NCI-H774 (cell line): ENCODE data around the gene MOB2.

Source experiments
- DNase-seq: peaks from one replicate; lab custom pipeline; 2025; lab: John Stamatoyannopoulos, UW

The MOB2 gene

DNA sequence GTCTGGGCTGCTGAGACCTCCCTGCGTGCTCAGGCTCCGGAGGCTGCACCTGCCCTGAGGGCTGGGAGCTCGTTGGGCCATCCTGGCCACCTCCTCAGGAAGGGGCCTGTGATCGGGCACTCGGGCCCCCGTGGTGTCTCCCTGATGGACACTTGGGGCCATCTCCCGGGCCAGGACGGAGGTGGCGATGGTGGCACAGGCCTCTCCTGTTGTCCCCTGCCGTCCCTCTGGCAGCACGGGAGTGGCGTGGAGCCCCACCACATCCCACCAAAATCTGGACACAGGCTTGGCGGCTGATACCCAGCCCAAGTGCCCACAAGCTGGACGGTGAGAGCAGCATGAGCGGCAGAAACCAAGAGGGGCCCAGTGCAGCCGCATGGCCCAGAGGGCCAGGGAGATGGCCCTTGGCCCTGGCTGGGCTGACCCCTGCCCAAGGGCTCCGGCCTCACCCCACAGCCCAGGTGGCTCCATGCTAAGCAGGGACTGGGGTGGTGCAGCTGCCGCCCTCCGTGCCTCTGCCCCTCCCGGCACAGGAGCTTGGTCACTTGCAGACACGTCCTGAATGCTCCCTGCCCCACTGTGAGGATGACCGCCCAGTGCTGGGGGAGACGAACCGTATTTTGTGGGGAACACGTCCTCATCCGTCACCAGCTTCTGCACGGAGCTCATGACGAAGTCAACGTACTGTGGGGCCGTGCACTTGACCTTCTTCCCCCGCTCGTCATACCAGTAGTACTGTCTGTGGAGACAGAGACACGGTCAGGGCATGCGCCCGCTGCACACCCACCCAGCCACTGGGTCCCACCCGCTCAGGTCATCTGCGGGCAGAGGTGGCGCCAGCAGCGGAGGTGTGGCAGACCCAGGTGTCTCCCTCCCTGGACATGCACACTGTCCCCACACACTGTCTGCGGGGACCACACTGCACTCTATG is 15.6 kb downstream of the MOB2 start:
- no peak for DNase-seq

DNA sequence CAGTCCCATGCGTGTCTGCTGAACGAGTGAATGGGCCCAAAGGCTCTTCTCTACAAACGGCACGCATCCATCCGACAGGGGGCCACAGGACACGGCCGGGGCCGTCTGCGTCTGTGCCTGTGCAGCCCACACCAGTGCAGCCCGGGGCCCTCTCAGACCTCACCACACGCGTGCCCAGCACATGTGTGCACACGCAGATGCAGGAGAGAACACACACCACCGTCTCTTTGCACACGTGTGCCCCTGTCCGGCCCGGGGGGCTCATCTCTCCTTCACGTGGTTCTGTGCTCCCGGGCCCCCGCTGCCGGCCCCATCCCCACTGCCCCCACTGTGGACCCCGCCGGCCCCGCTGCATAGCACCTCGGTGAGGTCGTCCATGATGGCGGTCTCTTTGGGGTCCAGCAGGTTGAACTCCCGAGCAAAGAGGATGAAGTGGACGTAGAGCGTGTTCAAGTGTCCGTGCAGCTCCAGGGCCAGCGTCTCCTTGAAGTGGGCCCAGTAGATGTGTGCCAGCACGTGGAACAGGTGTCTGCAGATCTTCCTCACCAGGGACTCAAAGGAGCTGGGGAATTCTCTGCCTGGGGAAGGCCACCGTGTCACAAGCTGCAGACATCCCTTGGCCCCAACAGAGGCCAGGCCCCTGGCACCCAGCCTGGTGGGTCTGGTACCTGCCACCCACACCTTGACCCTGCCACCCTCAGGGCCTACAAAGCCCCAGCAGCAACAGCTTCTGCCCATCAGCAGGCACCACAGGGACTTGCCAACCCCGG is 16.5 kb downstream of the MOB2 start:
- DNase-seq = no peak

DNA sequence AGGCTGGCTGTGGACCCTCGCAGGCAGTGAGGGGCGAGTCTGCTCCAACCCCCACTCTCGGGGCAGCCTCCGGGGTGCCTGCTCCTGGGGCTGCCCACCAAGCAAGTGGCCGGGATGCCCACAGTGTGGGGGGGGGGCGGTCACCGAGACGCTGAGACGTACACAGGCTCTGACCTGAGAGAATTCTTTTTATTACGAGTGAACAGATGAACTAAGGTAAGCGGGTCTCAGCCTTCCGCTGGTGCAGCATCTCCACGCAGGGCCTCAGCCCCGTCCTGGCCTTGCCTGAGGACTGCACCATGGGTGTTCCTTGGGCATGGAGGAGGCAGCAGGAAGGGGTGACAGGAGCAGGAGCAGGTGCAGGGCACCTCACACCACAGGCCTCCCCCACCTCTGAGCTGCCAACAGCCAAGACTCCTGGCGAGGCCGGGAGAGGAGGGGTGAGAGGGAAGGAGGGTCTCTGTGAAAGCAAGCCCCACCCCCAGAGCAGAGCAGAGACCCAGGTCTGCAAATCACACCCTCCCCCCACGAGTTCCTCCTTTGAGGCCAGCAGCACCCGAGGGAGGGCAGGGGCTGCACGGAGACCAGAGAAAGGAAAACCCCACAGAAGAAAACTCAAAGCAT is 17.2 kb downstream of the MOB2 start:
- no peak for DNase-seq

DNA sequence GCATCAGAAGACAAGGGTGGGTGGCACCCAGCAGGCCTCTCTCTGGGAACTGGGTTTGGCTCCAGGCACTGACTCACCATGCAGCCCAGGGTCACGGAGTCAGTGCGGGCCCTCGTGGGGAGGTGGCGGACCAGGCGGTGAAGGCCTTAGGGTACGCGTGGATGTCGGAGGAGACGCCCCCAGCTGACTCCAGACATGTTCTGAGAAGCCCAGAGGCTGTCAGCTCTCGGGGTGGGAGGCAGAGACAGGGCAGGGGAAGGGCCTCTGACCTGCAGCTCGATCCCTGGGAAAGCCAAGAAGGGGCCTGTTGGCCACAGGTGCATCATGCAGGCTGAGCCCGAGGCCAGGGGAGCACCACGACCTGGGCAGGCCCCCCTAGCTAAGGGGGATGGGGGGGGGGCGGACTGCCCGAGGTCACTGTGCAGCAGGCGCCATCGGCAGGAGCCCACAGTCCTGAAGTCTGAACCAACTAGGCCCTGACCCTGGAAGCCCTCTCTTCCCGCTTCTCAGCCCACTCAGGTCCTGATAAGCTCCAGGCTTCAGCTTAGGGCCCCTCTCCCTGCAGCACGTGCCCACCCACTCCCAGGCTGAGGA is 18.0 kb downstream of the MOB2 start:
- DNase-seq = no peak

DNA sequence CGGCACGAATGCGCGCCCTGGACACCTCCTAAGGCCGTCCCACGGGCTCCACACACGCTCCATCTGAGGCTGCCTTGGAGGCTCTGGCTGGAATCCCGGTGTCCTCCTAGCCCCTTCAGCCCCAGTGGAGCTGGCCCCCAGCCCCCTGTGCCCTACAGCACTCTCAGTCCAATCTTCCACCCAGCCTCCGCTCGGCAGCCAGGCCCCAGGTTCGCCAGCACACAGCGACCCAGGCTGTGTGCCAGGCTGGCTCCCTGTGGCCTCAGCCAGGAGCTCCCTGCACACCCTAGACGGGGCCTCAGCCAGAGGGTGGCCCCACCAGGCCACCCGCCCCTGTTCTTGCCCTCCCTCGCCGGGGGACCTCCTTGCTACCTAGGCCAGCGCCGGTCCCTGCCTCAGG is 18.6 kb downstream of the MOB2 start:
- DNase-seq = no peak

DNA sequence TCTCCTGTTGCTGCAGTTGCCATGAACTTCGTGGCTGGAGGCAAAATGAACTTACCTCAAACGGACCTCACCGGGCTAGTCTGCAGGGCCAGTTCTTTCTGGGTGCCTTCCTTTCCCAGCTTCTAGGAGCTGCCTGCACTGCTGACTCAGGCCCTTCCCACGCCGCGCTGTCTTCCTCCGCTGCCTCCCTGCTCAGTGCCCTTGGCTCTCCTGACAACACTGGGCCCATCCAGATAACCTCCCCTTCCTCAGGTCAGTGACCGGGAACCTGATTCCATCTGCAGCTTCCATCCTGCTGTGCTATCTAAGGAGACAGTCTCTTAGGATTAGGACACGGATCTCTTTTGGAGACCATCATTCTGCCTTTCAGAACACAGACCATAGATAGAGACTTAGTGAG is 19.3 kb downstream of the MOB2 start:
- no peak for DNase-seq

DNA sequence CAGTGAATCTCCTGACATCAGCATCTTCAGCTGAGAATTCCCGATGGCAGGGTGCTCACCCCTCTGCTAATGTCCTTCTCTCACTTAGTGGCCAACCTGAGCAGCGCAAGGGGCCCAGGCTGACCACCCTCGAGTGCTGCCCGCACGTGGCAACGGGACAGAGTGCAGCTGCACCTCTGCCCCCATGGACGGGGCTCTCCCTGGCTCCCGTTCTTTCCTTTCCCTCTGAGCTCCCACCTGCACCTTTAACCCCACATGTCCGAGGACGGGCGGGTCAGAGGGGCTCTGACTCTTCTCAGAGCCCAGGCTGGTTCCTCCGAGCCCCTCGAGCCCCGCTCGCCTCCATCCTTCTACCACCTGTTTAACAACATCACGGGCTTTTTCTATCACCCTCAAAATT is 19.8 kb downstream of the MOB2 start:
- no peak for DNase-seq

DNA sequence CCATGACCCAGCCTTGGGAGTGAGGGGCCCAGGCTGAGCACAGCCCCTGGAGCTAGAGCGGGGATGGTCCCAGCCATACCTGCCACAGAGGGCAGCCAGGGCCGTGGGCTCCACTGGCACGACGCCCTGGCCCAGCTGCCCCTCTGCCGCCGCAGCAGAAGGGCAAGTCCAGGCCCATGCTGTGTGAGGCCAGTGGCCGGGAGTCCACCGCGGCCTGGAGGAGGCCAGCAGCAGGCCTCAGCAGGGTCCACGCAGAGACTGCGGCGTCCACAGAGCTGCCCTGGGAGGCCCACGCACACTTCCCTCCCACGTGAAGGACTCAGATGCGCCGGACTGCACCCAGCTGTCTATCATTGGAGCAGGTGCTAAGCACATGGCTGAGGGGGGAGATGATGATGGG is 23.5 kb downstream of the MOB2 start:
- no peak for DNase-seq

DNA sequence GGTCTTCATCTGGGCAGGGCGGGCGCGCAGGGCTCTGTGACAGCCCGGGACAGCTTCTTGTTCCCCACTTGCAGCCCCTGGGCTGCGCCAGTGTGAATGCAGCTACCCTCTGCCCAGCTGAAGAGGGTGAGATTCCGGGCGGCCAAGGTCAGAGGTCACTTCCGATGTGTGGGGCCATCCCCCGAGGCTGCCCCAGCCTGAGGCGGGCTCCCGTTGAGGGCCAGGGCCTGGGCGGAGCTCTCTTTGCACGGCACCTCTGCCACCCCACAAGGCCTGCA is 23.9 kb downstream of the MOB2 start:
- no peak for DNase-seq

DNA sequence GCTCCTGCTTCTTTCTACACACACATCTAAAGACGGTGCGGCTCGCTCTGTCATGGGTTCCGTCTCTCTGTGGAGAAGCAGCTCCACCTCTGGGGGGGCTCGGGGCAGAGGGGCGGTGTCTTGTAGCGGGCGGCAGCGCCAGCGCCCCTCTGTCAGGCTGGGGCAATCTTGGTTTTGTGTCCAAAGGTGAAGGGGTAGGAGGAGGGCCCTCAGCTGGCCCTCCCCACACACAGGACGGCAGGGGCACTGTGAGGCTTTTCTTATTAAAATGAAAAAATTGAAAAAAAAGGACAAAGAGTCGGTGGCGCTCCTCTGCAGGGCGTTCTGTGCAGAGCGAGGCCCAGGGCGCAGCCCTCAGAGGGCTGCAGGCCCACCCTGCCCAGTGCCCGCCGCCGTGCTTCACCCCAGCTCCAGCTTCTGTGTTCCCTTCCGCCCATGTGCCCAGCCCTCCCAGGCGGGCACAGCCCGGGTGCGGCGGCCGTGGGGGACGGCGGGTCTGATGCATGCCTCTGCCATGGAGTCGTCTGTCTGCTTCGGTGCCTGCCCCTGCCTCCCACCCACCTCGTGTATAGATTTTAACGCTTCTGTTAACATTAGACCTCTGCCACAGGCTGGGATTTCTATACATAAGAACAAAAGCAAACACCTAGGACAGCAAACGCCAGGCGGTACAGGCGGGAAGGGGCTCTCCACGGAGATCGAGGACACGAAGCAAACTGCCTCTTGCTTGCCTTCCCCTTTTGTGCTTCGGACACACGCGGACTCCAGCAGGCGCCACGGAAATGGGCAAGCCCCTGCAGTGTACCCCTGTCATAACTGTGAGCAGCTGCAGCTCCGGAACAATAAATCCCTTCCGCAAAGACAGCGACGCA is 24.5 kb downstream of the MOB2 start:
- no peak for DNase-seq

DNA sequence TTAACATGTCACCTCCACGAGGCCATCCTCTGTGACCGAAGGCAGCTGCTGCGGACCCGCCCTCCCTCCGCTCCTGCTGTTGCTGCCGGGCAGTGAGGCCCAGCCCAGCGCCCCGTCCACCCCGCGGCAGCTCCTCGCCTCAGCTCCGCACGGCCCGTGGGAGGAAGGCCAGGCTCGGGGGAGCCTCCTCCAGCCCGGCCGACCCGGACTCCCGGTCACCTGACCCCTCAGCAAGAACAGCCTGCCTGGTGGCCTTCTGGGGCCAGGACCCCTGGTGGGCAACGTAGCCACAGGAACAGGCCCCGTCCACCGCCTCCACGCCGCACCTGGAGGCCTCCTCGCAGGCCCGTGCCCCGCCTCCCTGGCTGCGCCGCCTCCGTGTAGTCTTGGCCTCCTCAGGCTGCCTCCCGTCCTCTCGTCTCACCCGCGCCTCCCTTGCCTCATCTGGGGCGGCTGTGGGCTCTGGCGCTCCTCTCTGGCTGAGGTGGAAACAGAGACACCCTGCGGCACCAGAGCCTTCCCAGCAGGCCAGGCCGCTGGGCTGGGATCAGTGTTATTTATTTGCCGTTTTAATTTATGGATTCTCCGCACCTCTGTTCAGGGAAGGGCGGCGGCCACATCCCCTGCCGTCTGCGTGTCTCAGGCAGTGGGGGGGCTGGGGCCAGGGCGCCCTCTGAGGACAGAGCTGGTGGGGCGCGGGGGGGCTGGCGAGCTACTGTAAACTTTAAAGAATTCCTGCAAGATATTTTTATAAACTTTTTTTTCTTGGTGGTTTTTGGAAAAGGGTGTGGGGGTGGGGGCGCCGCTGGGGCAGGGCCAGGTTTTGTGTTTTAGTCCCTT is 25.4 kb downstream of the MOB2 start:
- no peak for DNase-seq

DNA sequence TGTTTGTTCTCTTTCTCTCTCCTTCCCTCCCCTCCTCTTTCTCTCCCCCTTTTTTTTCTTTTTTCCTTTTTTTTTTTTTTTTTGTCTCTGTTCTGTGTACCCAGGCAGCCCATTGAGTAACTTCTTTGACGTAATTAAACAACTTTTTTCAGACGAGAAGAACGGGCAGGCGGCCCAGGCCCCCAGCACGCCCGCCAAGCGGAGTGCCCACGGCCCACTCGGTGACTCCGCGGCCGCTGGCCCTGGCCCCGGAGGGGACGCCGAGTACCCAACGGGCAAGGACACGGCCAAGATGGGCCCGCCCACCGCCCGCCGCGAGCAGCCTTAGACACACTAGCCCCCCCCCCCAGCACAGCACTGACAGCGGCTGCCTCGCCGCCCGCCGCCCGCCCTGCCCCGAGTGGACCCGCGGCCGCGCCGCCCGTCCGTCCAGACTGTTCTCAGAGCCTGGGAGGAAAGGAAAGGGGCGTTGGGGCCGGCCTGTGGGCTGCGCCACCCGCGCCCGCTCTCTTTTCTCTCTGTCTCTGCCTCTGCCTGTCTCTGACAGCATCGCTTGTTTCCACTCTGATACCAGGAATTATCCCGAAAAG is 26.1 kb downstream of the MOB2 start:
- no peak for DNase-seq

DNA sequence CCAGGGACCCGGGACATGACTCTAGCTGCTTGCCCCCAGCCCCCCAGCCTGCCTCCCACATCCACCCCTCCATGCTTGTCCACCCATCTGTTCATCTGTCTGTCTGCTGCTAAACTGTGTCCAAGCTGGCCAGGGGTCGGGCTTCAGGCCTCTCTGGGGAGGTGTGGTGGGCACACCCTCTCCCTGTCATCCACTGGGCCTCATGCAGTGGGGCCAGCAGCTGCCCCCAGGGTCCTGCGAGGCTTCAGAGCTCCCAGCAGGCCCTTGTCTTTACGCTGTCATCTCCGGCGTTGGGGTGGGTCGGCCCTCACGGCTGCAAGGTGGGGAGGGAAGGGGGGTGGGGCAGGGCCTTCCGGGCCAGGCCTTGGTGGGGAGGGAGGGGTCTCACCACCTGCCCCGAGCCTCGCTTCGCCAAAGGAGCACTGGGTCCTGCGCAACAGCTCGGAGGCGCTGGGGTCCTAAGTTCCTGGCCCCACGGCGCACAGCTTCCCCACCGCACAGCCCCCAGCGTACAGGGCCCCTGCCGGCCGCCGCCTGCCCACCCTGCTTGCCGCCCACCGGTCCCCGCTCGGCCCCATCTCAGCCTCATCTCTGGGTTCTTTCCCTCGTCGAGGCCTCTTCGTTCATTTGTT is 26.7 kb downstream of the MOB2 start:
- no peak for DNase-seq

DNA sequence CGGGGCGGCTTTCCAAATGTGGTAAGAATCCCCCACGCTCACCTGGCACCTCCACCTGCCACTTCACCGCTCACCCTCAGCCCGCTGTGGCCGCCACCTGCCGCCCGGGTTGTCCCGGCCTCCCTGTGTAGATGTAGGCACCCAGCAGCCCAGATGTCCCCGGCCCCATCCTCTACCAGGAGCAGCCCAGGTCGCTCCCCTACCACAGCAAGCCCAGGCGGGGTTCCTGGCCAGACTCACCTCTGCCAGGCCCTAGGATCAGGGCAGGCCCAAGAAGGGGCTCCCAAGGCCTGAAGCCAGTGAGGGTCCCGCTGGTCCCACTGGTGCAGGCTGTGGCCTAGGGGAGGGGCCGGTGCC is 27.4 kb downstream of the MOB2 start:
- DNase-seq = no peak

DNA sequence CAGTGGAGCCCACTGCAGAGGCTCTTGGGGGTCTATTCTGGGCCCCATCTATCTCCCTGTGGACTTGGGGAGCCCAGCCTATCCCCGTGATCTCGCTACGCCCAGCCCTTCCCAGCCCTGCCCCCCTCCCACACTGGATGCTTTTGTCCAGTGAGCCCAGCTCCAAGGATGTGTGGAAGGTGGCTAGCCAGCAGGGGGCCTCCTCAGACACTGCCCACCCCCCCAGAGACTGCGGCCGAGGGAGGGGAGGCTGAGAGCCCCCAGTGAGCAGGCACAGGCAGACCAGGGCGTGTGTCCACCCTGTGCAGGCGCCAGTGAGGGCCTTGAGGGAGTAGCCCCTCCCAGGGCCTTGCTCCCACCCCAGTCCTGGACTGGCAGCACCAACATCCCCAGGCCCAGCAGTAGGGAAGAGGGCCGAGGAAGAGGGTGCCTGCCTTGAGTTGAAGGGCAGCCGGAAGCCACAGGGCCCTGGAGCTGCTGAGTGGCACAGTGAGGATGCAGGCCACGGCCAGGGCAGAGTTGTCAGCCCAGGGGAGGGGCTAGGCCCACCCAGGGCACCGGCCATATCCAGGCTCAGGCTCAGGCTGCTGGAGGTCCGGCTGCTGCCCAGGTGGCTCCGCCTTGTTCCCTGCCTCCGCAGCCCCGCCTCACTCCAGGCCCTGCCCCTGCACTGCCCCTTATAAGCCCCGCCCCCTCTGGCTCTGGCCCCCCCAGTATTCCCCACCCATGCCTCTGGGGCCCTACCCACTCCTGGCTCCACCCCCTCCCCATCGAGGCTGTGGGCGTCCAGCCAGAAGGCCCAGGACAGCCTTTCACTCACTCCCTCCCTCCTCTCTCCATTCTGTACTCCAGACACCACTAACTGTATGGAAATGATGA is 28.0 kb downstream of the MOB2 start:
- peak; percentile 47 for DNase-seq

DNA sequence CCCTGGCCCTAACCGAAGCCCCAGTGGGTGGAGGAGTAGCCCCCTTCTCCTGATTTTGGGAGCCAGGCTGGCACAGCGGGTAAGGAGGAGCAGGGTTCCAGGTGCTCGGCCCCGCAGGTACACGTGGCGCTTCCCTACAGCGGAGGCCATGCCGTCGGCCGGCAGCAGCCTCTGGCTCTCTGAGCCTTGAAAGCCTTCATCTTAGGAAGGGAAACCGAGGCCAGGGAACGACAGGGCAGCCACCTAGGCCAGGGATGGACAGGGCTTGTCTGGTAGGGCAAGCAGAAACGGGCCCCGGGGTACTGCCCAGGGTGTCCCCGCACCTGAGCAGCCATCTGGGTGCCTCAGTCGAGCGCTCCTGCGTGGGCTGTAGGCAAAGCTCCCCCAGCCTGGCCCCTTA is 28.7 kb downstream of the MOB2 start:
- no peak for DNase-seq

DNA sequence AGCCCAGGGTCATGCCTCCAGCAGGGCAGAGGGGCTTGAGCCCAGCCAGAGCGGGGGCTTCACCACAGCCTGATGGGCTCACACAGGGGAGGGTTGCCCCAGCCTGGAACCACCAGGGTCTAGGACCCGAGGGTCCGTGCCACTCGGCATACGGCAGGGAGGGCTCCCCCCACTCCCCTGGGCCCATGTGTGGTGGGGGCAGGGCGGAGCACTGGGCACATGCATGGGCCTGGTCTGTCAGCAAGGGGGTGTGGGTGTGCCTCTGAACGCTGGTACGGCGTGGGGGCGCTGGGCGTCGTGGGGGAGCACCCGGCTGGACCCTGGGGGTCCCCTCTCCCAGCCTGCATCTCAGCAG is 29.3 kb downstream of the MOB2 start:
- DNase-seq = no peak

DNA sequence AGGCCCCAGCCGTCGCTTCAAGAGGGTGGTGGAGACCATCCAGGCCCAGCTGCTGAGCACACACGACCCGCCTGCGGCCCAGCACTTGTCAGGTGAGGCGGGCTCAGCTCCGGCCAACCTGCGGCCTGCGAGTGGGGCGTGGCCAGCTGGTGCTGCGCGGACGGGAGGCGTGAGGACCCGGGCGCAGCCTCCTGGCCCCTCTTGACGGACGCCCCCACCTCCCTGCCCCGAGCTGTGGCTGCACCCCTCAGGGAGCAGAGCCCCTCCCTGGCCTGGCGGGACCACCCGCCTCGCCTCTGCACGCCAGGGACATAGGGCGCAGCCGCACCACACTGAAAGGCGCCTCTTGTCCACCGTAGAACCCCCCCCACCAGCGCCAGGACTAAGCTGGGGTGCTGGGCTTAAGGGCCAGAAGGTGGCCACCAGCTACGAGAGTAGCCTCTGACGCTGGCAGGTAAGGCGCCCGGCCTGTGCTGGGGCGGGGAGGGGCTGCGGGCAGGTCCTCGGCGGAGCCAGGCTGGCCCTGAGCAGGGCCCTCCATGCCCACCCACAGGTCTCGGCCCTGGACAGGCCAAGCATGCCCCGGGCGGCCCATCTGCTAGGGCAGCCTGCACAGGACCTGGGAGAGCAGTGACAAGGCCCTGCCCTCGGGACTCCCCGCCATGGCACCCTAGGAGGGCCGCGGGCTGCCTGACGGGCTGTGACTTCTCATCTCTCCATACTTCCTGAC is 29.8 kb downstream of the MOB2 start:
- no peak for DNase-seq
